CD4-positive, alpha-beta T cell treated with Interleukin-17A for 1 hour (primary cell): ENCODE results near the gene IFT122.

Experiments
- DNase-seq: peaks from one replicate; pipeline ENCODE4 v3.0.0-alpha.2; 2020

IFT122 gene

DNA sequence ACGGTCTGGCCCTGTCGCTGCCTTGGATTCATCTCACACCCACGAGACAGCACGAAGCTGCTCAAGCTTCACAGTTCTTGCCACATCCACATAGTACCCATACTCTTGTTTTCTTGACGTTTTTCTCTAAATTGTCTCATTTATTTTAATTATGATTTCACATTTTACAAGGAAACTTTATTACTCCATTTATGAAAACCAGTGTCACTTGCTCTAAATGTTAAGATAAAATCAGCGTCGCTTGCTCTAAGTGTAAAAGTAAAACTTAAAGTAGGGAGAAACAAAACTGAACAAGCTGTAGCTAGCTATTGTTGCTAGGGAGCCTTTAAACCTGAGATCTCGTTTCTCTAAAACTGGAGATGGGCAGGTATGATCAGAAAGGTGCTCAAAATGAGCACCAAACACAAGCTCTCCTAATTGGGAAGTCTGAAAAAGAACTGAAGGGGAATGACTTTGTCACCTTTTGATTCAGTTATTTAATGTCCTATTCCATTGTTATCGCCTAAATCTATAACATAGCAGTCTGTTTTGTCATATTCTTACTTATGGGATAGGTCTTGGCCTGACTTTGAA is 680 bp downstream of the IFT122 start:
- DNase-seq, result no peak

DNA sequence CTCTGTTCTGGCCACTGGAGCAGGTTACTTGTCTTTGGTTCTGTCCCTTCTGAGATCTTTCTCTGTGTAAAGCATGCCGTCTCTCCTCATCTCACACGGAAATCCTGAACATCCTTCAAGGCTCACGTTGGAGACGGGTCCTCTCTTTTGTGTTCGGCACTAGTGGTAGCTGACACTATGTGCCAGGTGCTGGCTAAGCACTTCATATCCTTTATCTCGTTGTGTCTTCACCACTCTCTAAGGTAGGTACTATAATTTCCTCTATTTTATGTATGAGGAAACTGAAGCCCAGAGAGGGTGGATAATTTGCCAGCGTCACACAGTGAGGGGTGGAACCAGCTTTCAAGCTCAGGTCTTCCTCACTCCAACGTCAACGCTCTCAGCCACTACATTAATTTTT is 1.2 kb downstream of the IFT122 start:
- peak; percentile 38 for DNase-seq

DNA sequence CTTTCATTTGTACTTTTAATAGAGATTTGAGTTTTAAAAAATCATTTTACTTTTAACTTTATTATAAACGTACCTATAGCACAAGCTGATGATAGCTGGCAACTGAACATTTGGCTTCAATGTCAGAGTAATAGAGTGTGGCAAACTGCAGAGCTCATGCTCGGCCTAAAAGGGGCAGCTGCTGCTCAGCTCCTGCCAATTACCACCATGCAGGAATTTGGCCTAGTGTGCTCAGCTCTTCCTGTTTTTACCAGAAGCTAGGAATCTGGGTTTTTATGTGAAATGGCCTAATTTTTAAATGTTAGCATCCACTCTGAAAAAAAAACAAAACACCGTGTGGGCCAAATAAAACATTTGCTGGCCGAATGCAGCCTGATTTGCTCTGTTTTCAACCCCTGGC is 1.8 kb downstream of the IFT122 start:
- peak; percentile 5 for DNase-seq

DNA sequence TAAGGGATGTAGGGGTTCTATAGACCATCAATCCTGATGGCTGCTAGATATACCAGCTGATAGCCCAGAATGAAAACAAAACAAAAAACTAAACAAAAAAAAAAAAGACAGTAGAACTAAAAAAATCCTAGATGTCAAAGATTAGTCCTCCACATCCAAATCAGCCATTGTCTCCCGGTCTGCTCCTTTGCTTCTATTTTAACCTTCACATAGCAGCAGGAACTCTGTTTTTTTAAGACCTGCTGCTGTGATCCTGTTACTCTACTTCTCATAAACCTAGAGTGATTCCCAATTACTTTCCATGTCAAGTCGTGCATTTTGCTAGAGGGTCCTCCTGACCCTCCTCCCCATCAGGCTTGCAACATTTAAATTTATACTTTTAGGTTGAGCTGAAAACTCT is 2.5 kb downstream of the IFT122 start:
- DNase-seq, result no peak

DNA sequence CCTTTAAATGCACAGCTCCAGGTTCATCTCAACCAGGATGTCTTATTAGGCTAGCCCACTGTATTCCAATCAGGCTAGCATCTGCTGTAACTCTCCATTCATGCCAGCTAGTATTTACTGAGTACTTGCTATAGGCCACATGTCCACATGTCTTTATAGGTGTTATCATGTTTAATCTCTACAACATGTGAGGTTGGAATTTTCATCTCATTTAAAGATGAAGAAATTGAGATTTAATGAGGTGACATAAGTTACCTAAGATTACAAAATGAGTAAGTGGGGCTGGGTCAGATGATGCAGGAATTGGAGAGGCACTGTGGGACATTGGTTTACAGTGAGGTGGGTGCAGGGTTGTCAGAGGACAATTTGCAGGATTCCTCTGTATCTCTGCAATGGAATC is 2.9 kb downstream of the IFT122 start:
- DNase-seq, result no peak

DNA sequence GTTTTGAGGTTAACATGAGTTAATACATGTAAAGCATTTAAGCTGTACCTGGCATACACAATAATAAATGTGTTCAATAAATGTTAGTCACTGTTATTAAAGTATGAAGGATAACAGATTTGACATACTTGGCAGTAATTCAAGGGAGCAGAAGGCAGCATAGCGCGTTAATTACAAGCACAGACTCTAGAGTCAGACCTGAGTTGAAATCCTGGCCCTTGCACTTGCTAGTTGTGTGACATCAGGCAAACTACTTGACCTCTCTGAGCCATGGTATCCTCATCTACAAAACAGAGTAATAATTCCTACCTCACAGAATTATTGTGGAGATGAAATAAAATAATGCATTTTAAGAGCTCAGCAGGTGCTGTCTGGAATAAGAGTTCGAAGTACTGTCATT is 5.4 kb downstream of the IFT122 start:
- DNase-seq, result no peak

GRCh38 chr3:129446926-129447325 is 6.9 kb downstream of the IFT122 start:
- no peak for DNase-seq

GRCh38 chr3:129448186-129448895 is 8.3 kb downstream of the IFT122 start:
- no peak for DNase-seq

DNA sequence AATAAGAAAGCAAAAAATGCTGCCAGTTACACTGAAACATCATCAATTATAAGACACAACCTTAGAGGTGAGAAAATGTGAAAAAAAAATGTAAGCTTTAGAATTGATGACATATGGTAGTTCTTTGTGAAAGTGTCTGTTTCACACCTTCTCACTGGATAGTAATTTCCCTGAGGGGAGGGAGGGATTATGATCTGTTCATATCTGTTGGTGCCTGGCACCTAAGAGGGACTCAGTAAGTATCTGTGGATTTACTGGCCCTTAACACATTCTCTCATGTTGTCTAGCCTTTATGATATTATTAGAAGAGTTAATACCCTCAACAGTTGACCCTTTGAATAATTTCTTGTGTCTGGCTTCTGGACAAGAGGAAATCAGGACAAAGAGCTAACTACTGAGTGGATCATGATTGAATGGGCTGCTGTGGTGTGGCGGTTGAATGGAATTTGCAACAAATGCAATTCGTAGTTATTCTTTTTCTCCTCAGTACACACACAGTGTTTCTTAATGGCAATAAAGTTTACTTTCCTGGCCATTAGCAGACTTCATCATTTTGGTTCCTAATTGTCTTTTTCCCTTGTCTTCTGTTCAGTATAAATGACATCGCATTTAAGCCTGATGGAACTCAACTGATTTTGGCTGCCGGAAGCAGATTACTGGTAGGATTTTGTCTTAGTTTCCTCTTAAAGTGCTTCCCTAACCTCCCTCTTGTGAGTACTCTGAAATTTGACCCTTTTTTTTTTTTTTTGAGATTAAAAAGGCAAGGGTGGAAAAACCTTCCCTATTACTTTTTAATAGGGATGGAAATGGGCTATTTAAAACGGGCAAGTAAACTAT is 9.5 kb downstream of the IFT122 start:
- no peak for DNase-seq

DNA sequence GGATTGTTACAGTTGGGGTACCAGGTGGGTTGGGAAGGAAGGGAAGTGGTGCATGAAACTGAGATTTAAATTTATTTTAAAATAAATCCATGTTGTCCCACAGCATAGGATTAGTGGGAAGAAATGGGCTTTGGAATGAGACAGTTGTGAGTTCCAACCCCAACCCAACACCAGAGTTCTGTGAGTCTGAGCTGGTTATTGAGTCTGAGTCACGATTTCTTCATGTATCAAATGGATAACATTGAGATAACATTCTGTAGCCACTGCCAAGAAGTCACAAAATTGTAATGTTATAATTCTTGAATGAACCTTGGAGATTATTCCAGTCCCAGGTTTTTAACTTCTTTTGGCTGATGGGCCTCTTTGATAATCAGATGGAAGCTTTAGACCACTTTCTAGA is 13.7 kb downstream of the IFT122 start:
- DNase-seq, result no peak

- DNase-seq, result no peak
Observed at GRCh38 chr3:129460155-129460554, 20.1 kb downstream of the IFT122 start.

GRCh38 chr3:129460572-129460971 is 20.5 kb downstream of the IFT122 start:
- DNase-seq, result no peak

DNA sequence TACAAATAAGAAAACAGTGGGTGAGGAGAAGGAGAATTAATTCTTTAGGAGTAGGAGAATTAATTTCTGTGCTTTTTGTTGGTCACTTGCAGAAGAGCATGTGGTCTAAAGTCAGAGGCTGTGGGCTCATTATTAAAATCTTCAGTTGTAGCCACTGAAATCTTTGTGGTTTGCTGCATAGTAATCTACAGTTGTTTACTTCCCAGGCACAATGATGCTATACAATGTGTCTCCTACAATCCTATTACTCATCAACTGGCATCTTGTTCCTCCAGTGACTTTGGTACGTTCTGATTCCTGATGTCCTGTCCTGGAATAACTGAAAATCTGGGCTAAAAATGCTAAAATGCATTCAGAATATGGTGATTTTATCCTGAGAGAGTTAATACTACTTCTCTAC is 21.0 kb downstream of the IFT122 start:
- DNase-seq, result no peak

DNA sequence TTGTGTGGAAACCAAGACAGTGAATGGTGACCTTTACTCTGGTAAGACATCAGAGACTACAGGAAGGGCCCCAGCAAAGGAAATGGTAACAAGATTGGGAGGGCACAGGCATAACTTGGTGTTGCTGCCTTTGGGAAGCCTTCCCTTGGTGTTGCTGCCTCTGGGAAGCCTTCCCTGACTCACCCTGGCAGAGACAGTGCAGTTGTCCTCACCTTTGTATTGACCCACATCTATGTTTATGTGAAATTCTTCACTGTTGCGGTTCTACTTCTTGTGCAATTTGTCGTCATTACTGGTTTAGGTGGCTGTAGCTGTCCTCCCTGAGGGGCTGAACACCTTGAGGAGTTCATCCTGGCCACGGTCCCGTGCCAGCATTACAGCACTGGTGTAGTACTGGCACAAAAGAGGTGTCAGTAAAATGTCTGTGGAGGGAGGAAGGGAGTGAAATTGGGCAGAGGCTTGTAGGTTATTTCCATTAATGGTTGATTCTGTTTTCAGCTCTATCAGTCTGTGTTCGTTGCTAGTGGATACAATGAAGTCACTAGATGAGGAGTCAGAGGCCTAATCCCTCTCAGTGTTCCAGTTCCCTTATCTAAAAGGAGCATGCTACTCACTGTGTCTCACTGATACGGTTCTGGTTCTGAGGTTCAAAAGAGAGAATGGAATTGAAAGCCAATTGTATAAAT is 21.6 kb downstream of the IFT122 start:
- no peak for DNase-seq

- no peak for DNase-seq
Observed at GRCh38 chr3:129462361-129462968, 22.4 kb downstream of the IFT122 start.

GRCh38 chr3:129463094-129463493 is 23.1 kb downstream of the IFT122 start:
- no peak for DNase-seq

DNA sequence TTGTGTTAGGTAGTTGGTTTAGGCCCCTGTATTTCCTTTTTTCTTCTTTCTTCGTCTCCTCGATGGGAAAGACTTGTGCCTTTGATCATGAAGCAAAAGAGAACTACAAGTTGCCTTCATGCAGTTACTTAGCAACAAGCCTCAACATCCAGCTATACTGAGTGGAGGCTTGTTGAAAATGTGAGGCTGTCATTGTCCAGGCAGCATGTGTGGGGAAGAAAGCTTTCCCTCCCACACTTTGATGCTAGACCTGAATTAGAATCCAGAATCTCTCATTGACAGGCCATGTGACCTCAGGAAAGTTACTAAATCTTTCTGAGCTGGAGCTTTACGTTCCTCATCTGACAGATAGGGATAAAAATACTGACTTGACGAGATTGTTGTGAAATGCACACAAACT is 23.7 kb downstream of the IFT122 start:
- no peak for DNase-seq

DNA sequence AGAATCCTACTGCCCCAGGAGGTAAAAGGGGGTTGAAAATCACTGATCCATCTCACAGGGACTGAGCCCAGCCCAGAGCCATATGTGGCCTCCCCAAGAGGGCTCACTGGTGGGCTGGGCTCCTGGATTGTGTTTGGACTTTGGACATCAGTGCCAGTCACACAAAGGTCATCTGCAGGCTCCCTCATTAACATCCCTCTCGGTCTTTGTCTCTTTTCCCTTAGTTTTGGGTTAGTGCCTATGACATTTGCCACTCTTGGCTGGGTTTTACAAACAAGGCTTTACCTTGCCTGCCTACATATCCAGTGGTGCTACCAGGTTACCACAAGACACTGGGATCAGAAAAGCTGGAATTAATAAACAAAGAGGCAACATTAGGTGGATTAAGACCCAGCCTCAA is 27.9 kb downstream of the IFT122 start:
- no peak for DNase-seq

- DNase-seq, result no peak
Observed at GRCh38 chr3:129469026-129469425, 29.0 kb downstream of the IFT122 start.

DNA sequence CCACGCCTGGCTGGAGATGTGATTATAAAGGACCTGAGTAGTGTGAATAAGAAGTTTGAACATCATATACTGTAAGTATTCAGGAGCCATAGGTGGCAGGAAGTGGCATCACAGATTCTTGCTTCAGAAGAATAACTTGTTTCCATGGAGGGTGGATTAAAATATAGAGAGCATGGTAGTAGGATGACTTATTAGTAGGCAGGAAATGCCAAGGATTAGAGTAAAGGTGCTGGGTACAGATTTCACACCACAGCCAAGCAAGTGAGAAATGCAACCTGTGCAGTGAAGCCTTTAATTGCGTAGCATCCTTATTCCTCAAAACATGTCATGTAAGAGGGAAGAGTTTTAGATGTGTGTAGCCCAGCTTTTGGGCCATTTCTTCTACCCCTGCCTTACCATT is 30.8 kb downstream of the IFT122 start:
- no peak for DNase-seq

DNA sequence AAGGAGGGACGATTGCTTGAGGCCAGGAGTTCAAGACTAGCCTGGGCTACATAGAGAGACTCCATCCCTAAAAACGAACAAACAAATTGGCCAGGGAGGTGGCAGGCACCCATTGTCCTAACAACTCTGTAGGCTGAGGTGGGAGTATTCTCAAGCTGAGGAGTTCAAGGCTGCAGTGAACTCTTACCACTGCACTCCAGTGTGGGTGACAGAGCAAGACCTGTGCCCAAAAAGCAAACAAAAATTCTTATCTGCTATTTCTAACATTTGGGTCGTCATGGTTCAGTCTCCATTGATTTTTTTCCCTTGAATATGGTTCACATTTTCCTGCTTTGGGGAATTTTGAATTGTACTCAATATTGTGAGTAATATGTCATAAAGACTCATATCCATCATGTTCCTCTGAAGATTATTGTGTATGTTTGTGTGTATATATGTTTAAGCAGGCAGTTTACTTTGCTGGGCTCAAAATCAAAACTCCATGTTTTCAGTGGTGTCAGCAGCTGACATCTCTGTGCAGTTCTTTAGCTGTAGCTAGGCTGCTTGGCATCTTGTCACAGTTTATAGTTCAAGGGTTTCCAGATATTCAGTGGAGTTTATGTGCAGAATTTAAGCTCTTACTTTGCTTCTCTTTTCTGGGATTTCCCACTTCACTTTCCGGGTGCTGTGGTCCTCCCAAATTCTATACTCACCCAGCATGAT is 33.2 kb downstream of the IFT122 start:
- DNase-seq, result no peak

GRCh38 chr3:129473769-129474152 is 33.7 kb downstream of the IFT122 start:
- DNase-seq, result no peak
